GM12878 (cell line): ENCODE data around the gene PPP1R12B. TPM values are rescaled to one million over a fixed set of nuclear protein-coding genes. Genes with fewer than 3 reads are reported as not detected.
"Not testable (repeated sequence)": the region's sequence is repeated elsewhere in the genome, so short reads cannot be mapped to it uniquely, and the experiment has no call there.

ENCODE experiments used
- ATAC-seq: fragments of 200-7000 bp; cut with Tn5 transposase; 3 replicates; pipeline ENCODE4 v1.9.1; 2020; ENCODE audit warnings: mild to moderate bottlenecking, moderate library complexity
- BruUV-seq: library from RNA; stranded (reverse); fragments of 400-500 nt; replicated peaks from 2 replicates; lab custom pipeline; 2021; lab: Mats Ljungman, UMichigan
- CTCF ChIA-PET: fragments of 300-600 bp; sonication (Branson Sonifier 250); formaldehyde crosslinking; extraction: SDS; loops from one replicate; lab custom pipeline; 2021; ENCODE audit warnings: inconsistent platforms; lab: Yijun Ruan, JAX
- POLR2A ChIA-PET: fragments of 350-600 bp; formaldehyde crosslinking; extraction: SDS; loops from one replicate; lab custom pipeline; 2021; ENCODE audit warnings: inconsistent platforms; lab: Charles Lee
- RAD21 ChIA-PET: fragments of 300-600 bp; sonication (Branson Sonifier 250); formaldehyde crosslinking; loops from one replicate; lab custom pipeline; 2023; ENCODE audit warnings: antibody characterized with exemption; ENCODE audit not compliant: unreplicated experiment; lab: Charles Lee
- SMC1A ChIA-PET: fragments of 300-600 bp; sonication (Branson Sonifier 250); formaldehyde crosslinking; loops from one replicate; lab custom pipeline; 2023; ENCODE audit not compliant: unreplicated experiment, uncharacterized antibody; lab: Charles Lee
- DNase-seq: peaks from one replicate; pipeline ENCODE4 v3.0.0-alpha.2; 2011; ENCODE audit warnings: low read depth, low spot score
- FAIRE-seq: peaks from 3 replicates; lab custom pipeline; 2011; peaks lifted over from hg19 to GRCh38; lab: Jason Lieb, UNC
- H2AFZ ChIP-seq: 2 replicates; pipeline ENCODE4 v1.6.0; 2011; ENCODE audit warnings: low read depth, low read length, control low read depth; ENCODE audit not compliant: control insufficient read depth
- H3K27ac ChIP-seq: 2 replicates; pipeline ENCODE4 v1.5.1; 2011; ENCODE audit warnings: control low read depth; ENCODE audit not compliant: control insufficient read depth, insufficient read depth
- H3K27me3 ChIP-seq, 2 experiments: replicated peaks in 1 of 2; 2 replicates each; pipeline versions ENCODE4 v1.6.0 to v1.6.1; 2011; ENCODE audit warnings: low read length in 1 of 2; ENCODE audit not compliant: control insufficient read depth in 2 of 2, insufficient read depth in 2 of 2
- H3K36me3 ChIP-seq, 2 experiments: 2 replicates each; pipeline ENCODE4 v1.5.1; 2011; ENCODE audit warnings: low read length in 1 of 2; ENCODE audit not compliant: control insufficient read depth in 2 of 2, insufficient read depth in 2 of 2
- H3K4me1 ChIP-seq: 2 replicates; pipeline ENCODE4 v1.6.1; 2011; ENCODE audit warnings: mild to moderate bottlenecking, low read length, moderate library complexity, mixed read lengths; ENCODE audit not compliant: control insufficient read depth, insufficient read depth
- H3K4me2 ChIP-seq: 2 replicates; pipeline ENCODE4 v1.6.0; 2011; ENCODE audit warnings: control low read depth; ENCODE audit not compliant: control insufficient read depth, insufficient read depth
- H3K4me3 ChIP-seq: fragments of 200-600 bp; sonication (generic); 2 replicates; pipeline ENCODE4 v1.5.1; 2016
- H3K79me2 ChIP-seq: 2 replicates; pipeline ENCODE4 v1.6.0; 2011; ENCODE audit warnings: low read length; ENCODE audit not compliant: control insufficient read depth, insufficient read depth
- H3K9ac ChIP-seq: 2 replicates; pipeline ENCODE4 v1.8.0; 2011; ENCODE audit warnings: low read length, control low read depth, mixed read lengths; ENCODE audit not compliant: control insufficient read depth, insufficient read depth
- H3K9me3 ChIP-seq: replicated peaks from 3 replicates; pipeline ENCODE4 v1.5.1; 2011; ENCODE audit warnings: mild to moderate bottlenecking, low read length; ENCODE audit not compliant: control insufficient read depth, insufficient read depth
- H4K20me1 ChIP-seq: 2 replicates; pipeline ENCODE4 v1.6.0; 2011; ENCODE audit not compliant: control insufficient read depth, insufficient read depth
- WGBS: methylation state at CpG from one replicate; pipeline ENCODE4 v1.1.6; 2016; ENCODE audit warnings: low lambda C conversion rate; ENCODE audit not compliant: insufficient replicate concordance, insufficient coverage; ENCODE audit errors: missing lambda C conversion rate; 5-methylcytosine and 5-hydroxymethylcytosine counted together
- in situ Hi-C: fragments of 300-500 bp; cut with MboI; formaldehyde crosslinking; loops from 9 replicates; pipeline ENCODE4 v1.14.3; 2018; ENCODE audit warnings: mixed read lengths
- intact Hi-C: fragments of 100-400 bp; cut with micrococcal nuclease; formaldehyde crosslinking; loops from one replicate; pipeline ENCODE4 v1.14.2; 2022; ENCODE audit not compliant: unreplicated experiment
- polyA plus RNA-seq, 11 experiments: library from polyadenylated mRNA; depleted of rRNA in 4 of 11; unstranded in 6 of 11; stranded (reverse) in 5 of 11; fragments of >200 nt; fragmentation: Nextera tagmentation in 4 of 11; fragmentation: Illumina TruSeq in 1 of 11; extraction: Ambion mirVana in 4 of 11; extraction: Trizol in 1 of 11; gene quantifications; 1 replicate in 1 of 11; 2 replicates in 10 of 11; pipeline versions ENCODE4 v1.2.1 to v1.2.3, GENCODE V29; 2011 to 2016; ENCODE audit warnings: inconsistent platforms in 2 of 11, missing spikeins in 2 of 11, low read depth in 1 of 11
- total RNA-seq, 4 experiments: library from RNA; depleted of rRNA in 3 of 4; stranded (reverse); fragments of >200 nt in 3 of 4; fragmentation: Illumina TruSeq in 1 of 4; extraction: Trizol in 1 of 4; gene quantifications; 2 replicates each; pipeline versions ENCODE4 v1.2.1 to v1.2.3, GENCODE V29; 2013 to 2021

Gene PPP1R12B
- total and polyA plus RNA-seq, 10 of the 15 experiments (the other 5 are each of a cell fraction or from before 2014, with no cell fraction given): 0.29 to 9.4 (median 4.7) TPM

DNA sequence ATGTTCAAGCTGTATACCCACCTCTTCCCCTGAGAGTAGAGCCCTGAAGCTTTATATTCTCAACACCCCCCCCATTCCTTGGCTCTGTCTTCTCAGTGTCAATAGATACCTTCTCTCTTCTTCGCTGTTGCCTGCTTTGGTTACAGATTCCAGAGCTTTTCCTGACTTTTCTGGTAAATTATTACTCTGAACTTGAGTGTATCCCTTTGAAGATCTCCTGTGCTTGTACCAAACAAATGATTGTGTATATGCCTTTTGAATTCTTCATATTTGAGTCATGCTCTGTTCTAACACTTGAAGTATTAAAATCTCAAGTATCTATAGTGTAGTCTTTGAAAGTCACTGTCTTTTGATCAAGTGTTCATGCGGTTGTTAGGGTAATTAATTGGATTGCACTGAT is 32.0 kb downstream of the PPP1R12B start:
- intact Hi-C loops, H3K4me1 ChIP-seq, CTCF ChIA-PET, H3K27ac ChIP-seq, SMC1A ChIA-PET, H4K20me1 ChIP-seq, FAIRE-seq, BruUV-seq, ATAC-seq, H3K79me2 ChIP-seq, H3K9ac ChIP-seq, H3K4me2 ChIP-seq, H3K27me3 ChIP-seq, POLR2A ChIA-PET, H3K36me3 ChIP-seq, H2AFZ ChIP-seq, H3K9me3 ChIP-seq, H3K4me3 ChIP-seq, RAD21 ChIA-PET, in situ Hi-C loops, DNase-seq: not testable (repeated sequence)
- WGBS: 71% methylated on average over 2 of the region's 2 CpGs

DNA sequence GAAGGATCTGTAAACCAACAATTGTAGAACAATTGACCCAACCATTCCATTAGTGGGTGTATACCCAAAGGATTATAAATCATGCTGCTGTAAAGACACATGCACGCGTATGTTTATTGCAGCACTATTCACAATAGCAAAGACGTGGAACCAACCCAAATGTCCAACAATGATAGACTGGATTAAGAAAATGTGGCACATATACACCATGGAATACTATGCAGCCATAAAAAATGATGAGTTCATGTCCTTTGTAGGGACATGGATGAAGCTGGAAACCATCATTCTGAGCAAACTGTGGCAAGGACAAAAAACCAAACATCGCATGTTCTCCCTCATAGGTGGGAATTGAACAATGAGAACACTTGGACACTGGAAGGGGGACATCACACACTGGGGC is 33.4 kb downstream of the PPP1R12B start:
- POLR2A ChIA-PET, SMC1A ChIA-PET, H3K9me3 ChIP-seq, ATAC-seq, DNase-seq, H3K4me1 ChIP-seq, H3K4me2 ChIP-seq, H3K4me3 ChIP-seq, H4K20me1 ChIP-seq, FAIRE-seq, H3K36me3 ChIP-seq, intact Hi-C loops, BruUV-seq, H3K9ac ChIP-seq, CTCF ChIA-PET, H2AFZ ChIP-seq, H3K79me2 ChIP-seq, H3K27me3 ChIP-seq, in situ Hi-C loops, H3K27ac ChIP-seq, RAD21 ChIA-PET: not testable (repeated sequence)
- 85% methylated on average over 4 of the region's 4 CpGs for WGBS

DNA sequence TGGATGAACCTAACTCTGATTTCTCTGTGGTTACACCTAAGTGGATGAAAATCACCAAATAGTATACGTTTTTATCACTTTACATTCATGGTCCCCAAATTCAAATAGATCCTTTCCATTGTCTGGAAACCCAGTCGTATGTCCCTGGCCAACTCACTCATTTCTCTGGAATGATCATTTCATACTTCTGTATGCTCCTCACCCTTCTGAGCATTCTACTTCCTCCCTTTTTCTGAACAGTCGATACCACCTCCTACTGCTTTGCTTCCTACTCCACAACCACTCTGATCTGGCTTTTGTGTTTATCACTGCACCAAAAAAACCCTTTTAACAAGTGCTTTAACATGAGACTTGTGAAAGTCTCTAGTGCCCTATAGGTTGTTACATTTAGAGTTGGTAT is 47.3 kb downstream of the PPP1R12B start:
- POLR2A ChIA-PET, H3K9me3 ChIP-seq, DNase-seq, FAIRE-seq, H2AFZ ChIP-seq, H3K27ac ChIP-seq, SMC1A ChIA-PET, CTCF ChIA-PET, BruUV-seq, H4K20me1 ChIP-seq, intact Hi-C loops, H3K4me3 ChIP-seq, H3K27me3 ChIP-seq, H3K9ac ChIP-seq, H3K79me2 ChIP-seq, H3K4me1 ChIP-seq, ATAC-seq, RAD21 ChIA-PET, H3K4me2 ChIP-seq, in situ Hi-C loops, H3K36me3 ChIP-seq: not testable (repeated sequence)
- 21% methylated on average over 3 of the region's 3 CpGs for WGBS
